Esophagus squamous epithelium (tissue), 5 donors: ENCODE measurements around the gene CLIC1. TPM values are rescaled to one million over a fixed set of nuclear protein-coding genes. Genes with fewer than 3 reads are reported as not detected.
"Not testable (repeated sequence)": the region's sequence is repeated elsewhere in the genome, so short reads cannot be mapped to it uniquely, and the experiment has no call there.

Experiments
- DNase-seq: peaks from one replicate; lab custom pipeline; 2025; lab: John Stamatoyannopoulos, UW
- H3K27ac ChIP-seq, 4 donors: fragments of 200-600 bp; sonication (generic); one replicate each; pipeline ENCODE4 v1.5.1; 2016 to 2019; ENCODE audit warnings: mild to moderate bottlenecking in 1 of 4
- H3K27me3 ChIP-seq, 4 donors: fragments of 200-600 bp; sonication (generic); 1 replicate in 3 of 4; 2 replicates in 1 of 4; pipeline versions ENCODE4 v1.5.1 to v1.6.0; 2017 to 2021; ENCODE audit warnings: antibody characterized with exemption in 1 of 4
- H3K36me3 ChIP-seq, 3 donors: fragments of 200-600 bp; sonication (generic); one replicate each; pipeline ENCODE4 v1.5.1; 2016 to 2019
- H3K4me1 ChIP-seq, 3 donors: fragments of 200-600 bp; sonication (generic); one replicate each; pipeline ENCODE4 v1.5.1; 2017 to 2019
- H3K4me3 ChIP-seq, 4 donors: fragments of 200-600 bp; sonication (generic); 1 replicate in 3 of 4; 2 replicates in 1 of 4; pipeline ENCODE4 v1.5.1; 2016 to 2019; ENCODE audit warnings: mild to moderate bottlenecking in 2 of 4, moderate library complexity in 1 of 4
- H3K9me3 ChIP-seq, 3 donors: fragments of 200-600 bp; sonication (generic); one replicate each; pipeline ENCODE4 v1.5.1; 2016 to 2019
- CTCF ChIP-seq, 6 experiments: fragments of 450-650 bp in 4 of 6; fragments of 200-600 bp in 2 of 6; sonication (generic) in 2 of 6; IDR thresholded peaks; one replicate each; pipeline ENCODE4 v1.5.1; 2016 to 2019; ENCODE audit warnings: antibody characterized with exemption in 6 of 6, mild to moderate bottlenecking in 4 of 6, moderate library complexity in 4 of 6
- POLR2A ChIP-seq, 4 donors: fragments of 450-650 bp; IDR thresholded peaks; one replicate each; pipeline ENCODE4 v1.6.1; 2017; ENCODE audit warnings: antibody characterized with exemption in 4 of 4, mild to moderate bottlenecking in 4 of 4, moderate library complexity in 3 of 4
- WGBS, 2 donors: methylation state at CpG; one replicate each; pipeline ENCODE4 v1.1.5; 2018; 5-methylcytosine and 5-hydroxymethylcytosine counted together
- intact Hi-C: fragments of 100-400 bp; cut with DNase I; formaldehyde crosslinking; loops from one replicate; pipeline ENCODE4 v1.15.0; 2022
- total RNA-seq, 4 donors: library from RNA; depleted of rRNA; stranded (reverse); fragments of >200 nt; gene quantifications; one replicate each; pipeline ENCODE4 v1.1.0, GENCODE V29; 2016
- donor health status: DM: yes; HTN: yes; CAD: no.

Gene CLIC1
- total RNA-seq, 4 donors from 2014 or later: 289 to 440 (median 365) TPM

- H3K36me3 ChIP-seq: no peaks in the 10 kb centered on the region
- 16 to 29% methylated on average over 4 to 5 of the region's 5 CpGs for WGBS, 2 donors
- no peak for DNase-seq
- H3K27me3 ChIP-seq: no peaks in the 10 kb centered on the region
- peaks cover 17 to 79% (median 44%) of the 10 kb centered on the region in 3 donors for H3K4me1 ChIP-seq
- H3K9me3 ChIP-seq: no peaks in the 10 kb centered on the region
- peak overlapping the region in 3 of 4 donors; percentile 47 to 84 (median 79) for H3K27ac ChIP-seq
- TF ChIP-seq CTCF (IDR thresholded peaks at IDR 0.05): no peak
- no peak for TF ChIP-seq POLR2A (IDR thresholded peaks at IDR 0.05)
- no peak overlapping the region for H3K4me3 ChIP-seq
- intact Hi-C loops: no loop called here
Measured at GRCh38 chr6:31713991-31714684, 22.2 kb downstream of the CLIC1 start.

- H3K27me3 ChIP-seq: no peaks in the 10 kb centered on the region
- intact Hi-C loops: no loop called here
- no peak for DNase-seq
- no peak overlapping the region for H3K4me3 ChIP-seq
- peak overlapping the region in 3 of 4 donors; percentile 47 to 84 (median 79) for H3K27ac ChIP-seq
- no peaks in the 10 kb centered on the region for H3K9me3 ChIP-seq
- TF ChIP-seq CTCF (IDR thresholded peaks at IDR 0.05) (no peak), POLR2A (IDR thresholded peaks at IDR 0.05) (no peak)
- no peaks in the 10 kb centered on the region for H3K36me3 ChIP-seq
- peaks cover 17 to 72% (median 42%) of the 10 kb centered on the region in 3 donors for H3K4me1 ChIP-seq
- WGBS, 2 donors: 57 to 68% methylated on average over 2 to 4 of the region's 4 CpGs
Measured at GRCh38 chr6:31713465-31713864, 22.9 kb downstream of the CLIC1 start.

- H3K4me1 ChIP-seq: peaks cover 12 to 62% (median 35%) of the 10 kb centered on the region in 3 donors
- no peak for DNase-seq
- H3K4me3 ChIP-seq: no peak overlapping the region
- intact Hi-C loops: no loop called here
- WGBS, 2 donors: 53 to 60% methylated on average over 7 of the region's 8 CpGs
- H3K9me3 ChIP-seq: no peaks in the 10 kb centered on the region
- no peaks in the 10 kb centered on the region for H3K36me3 ChIP-seq
- H3K27me3 ChIP-seq: no peaks in the 10 kb centered on the region
- peak in 1 of 4 donors; percentile 15 for TF ChIP-seq POLR2A (IDR thresholded peaks at IDR 0.05)
- TF ChIP-seq CTCF (IDR thresholded peaks at IDR 0.05): peak in 5 of 6 experiments; percentile 29 to 68 (median 38)
- H3K27ac ChIP-seq: peak overlapping the region; percentile 47 to 84 (median 68)
Measured at GRCh38 chr6:31712296-31712695, 24.0 kb downstream of the CLIC1 start.

- TF ChIP-seq CTCF (IDR thresholded peaks at IDR 0.05): no peak
- TF ChIP-seq POLR2A (IDR thresholded peaks at IDR 0.05): no peak
- H3K4me1 ChIP-seq: peaks cover 12 to 51% (median 33%) of the 10 kb centered on the region in 3 donors
- no peaks in the 10 kb centered on the region for H3K27me3 ChIP-seq
- H3K36me3 ChIP-seq: no peaks in the 10 kb centered on the region
- WGBS, 2 donors: 21 to 29% methylated on average over 7 to 8 of the region's 8 CpGs
- intact Hi-C loops: no loop called here
- peak overlapping the region; percentile 47 to 84 (median 68) for H3K27ac ChIP-seq
- H3K4me3 ChIP-seq: no peak overlapping the region
- H3K9me3 ChIP-seq: no peaks in the 10 kb centered on the region
- no peak for DNase-seq
Measured at GRCh38 chr6:31711233-31711632, 25.1 kb downstream of the CLIC1 start.

- no peak overlapping the region for H3K4me3 ChIP-seq
- H3K4me1 ChIP-seq: peaks cover 11 to 51% (median 33%) of the 10 kb centered on the region in 3 donors
- no peaks in the 10 kb centered on the region for H3K36me3 ChIP-seq
- DNase-seq: no peak
- H3K27me3 ChIP-seq: no peaks in the 10 kb centered on the region
- no peaks in the 10 kb centered on the region for H3K9me3 ChIP-seq
- peak overlapping the region; percentile 47 to 84 (median 68) for H3K27ac ChIP-seq
- WGBS, 2 donors: 57 to 63% methylated on average over 3 to 5 of the region's 5 CpGs
- intact Hi-C loops: no loop called here
- TF ChIP-seq POLR2A (IDR thresholded peaks at IDR 0.05): no peak
- no peak for TF ChIP-seq CTCF (IDR thresholded peaks at IDR 0.05)
Measured at GRCh38 chr6:31710523-31711219, 25.7 kb downstream of the CLIC1 start.

- intact Hi-C loops, DNase-seq, H3K36me3 ChIP-seq, H3K27me3 ChIP-seq, H3K9me3 ChIP-seq, H3K4me3 ChIP-seq, H3K27ac ChIP-seq: not testable (repeated sequence)
- peaks cover 6 to 37% (median 32%) of the 10 kb centered on the region in 3 donors for H3K4me1 ChIP-seq
- WGBS, 2 donors: 84 to 89% methylated on average over 10 to 11 of the region's 11 CpGs
Measured at GRCh38 chr6:31709157-31709556, 27.2 kb downstream of the CLIC1 start.
